Stimulated activated CD8-positive, alpha-beta memory T cell treated with anti-CD3 and anti-CD28 coated beads, Interleukin-12 subunit alpha, Interleukin-12 subunit beta, amount 100 ng/mL, for 4 hours (primary cell): ENCODE results near the gene UTP18.
"Not testable (repeated sequence)": the region's sequence is repeated elsewhere in the genome, so short reads cannot be mapped to it uniquely, and the experiment has no call there.

Experiments used
- DNase-seq: peaks from one replicate; pipeline ENCODE4 v3.0.0-alpha.2; 2020; ENCODE audit warnings: low read depth

Gene UTP18

DNA sequence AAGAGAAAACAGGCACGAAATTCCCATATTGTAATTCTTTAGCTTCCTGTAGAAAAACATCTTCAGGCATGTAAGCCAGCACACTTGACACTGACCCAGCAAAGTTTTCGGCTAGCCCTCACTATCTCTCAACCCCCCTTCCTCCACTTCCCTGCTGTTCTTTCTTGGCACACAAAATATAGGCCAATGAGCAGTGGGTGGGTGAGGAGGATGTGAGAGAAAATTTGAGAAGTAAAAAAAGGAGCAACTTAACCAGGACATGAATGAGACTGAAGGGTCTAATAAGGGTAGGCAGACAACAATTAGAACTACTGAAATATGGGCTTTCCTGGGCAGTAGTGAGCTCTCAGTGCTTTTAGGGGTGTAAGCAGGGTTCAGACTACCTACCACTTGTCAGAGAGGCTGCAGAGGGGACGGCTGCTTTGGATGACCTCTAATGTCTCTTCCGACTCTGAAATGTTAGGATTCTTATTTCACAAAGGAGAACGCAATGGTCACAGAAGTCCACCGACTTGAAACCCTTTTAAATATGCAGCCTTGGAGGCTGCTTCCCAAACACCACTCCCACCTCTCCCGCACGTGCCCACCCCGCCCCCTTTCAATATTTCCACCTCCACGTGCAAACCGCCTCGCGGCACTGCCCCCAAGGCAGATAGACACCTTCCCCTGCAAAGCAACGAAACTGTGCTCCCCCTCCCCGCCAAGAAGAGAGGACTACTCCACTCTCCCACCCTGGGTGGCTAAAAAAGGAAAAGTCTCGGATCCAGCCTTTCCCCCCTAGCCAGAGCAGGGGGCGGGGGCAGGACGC lies 1.4 kb upstream of the UTP18 start:
- DNase-seq: no peak

DNA sequence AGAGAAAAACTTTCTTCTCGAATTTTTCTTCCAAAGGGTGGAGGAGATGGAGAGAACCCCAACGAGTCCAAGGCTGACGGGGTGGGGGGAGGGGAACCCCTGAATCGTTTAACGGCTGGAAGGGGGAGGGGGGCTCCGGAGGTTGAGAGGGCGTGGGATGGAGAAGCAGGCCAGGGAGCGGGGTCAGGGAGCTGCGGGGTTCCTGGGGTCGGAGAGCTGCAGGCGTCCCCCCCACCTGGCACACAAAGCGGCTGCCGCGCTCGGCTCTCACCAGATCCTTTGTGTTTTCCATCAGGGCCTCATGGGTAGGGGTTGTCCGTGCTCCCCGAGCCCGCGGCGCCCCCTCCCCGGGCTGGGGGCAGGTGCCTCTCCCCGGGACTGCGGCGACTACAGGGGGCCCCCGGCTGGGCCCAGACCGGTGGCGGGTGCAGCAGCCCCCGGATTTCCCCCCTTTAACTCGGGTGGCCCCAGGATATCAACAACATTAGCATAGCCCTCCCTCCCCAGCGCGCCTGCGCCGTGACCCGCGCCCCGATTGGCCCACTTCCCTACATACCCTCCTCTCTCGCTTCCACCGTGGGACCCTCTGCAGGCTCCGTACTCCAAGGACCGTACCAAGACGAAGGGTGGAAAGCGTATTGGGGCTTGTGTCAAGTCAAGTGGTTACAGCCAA lies 646 bp upstream of the UTP18 start, which contains the start of gene MBTD1:
TSS of gene MBTD1 (minus strand) at position 486 of the 673 bp plus-strand sequence. CDS start 34,888 bp downstream, outside the sequence.
- peak; percentile 86 for DNase-seq

DNA sequence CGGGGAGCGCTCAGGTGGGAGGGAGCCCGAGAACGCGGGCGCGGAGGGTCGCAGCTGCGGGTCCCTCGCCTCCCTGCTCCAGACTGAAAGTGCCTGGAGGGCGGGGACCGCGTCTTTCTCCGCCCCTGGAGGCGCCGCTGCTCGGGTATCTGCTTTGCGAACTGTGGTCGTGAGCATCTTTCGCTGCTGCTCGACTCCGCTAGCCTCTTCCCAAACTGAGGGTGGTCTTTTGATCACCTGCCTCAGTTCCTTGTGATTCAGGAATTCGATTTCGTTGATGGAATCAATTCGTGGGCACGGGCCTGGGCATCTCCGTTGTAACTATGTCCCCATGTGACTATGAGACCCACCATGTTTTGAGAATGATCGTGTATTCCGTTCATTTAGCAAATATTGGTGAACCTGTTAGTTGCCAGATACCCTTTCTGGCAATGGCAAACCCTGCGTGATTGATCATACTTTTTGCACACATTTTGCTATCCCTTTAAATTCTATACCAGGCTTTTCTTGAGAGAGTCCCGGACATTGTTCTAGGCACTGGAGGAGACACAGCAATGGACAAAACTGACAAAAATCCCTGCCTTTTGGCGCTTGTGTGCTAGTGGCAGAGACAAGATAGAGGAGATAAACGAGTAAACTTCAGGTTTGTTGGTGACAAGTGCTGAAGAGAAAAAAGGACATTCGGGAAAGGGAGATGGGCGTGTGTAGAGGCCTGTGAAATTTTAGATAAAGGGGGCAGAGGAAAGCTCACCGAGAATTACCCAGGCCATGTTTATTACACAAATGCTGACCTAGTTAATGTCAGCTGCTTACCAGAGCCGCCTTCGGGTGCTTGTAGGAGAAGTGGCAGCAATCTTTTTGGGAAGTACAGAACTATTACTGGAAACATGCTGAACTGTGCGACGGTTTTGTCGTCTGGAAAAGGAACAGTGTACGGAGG lies 948 bp downstream of the UTP18 start:
- DNase-seq: no peak

DNA sequence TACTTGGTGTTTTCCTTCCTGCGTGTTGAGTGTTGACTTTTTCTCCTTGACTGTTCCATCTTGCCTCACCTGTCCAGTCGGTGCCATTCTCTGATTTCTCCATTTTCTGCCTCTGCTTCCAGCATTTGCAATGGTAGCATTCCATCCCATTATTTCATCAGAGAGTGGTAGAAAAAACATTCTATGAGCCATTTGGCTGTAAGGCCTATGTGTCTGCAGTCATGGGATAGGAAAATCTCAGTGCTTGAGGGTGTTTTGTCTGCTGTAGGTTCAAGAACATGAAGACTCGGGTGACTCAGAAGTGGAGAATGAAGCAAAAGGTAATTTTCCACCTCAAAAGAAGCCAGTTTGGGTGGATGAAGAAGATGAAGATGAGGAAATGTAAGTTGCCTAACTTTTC lies 2.7 kb downstream of the UTP18 start:
- no peak for DNase-seq

DNA sequence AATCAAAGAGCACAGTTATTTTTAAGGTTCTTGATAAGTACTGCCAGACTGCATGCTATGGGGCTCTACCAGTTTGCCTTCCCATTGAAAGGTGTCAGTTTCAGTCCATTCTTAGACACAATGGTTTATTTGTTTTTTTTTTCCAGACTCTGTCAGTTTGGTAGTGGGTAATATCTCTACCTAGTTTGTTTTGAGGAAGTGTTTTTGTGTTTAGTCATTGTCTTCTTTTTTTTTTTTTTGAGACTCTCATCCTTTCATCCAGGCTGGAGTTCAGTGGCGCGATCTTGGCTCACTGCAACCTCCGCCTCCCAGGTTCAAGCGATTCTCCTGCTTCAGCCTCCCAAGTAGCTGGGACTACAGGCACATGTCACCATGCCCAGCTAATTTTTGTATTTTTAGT lies 4.1 kb downstream of the UTP18 start:
- not testable (repeated sequence) for DNase-seq

DNA sequence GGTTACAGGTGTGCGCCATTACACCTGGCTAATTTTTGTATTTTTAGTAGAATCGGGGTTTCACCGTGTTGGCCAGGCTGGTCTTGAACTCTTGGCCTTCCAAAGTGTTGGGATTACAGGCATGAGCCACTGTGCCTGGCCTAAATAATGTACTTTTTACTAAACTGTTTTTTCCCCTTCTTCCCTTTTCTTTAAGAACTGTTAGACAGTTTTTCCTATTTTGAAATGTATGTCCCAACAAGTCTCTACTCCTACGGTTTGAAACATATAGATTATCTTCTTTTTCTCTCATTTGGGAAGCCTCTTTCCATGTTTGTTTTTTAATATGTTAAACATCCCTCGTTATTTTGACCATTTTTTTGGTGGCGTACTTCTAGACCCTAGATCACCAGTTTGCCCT lies 9.6 kb downstream of the UTP18 start:
- no peak for DNase-seq

DNA sequence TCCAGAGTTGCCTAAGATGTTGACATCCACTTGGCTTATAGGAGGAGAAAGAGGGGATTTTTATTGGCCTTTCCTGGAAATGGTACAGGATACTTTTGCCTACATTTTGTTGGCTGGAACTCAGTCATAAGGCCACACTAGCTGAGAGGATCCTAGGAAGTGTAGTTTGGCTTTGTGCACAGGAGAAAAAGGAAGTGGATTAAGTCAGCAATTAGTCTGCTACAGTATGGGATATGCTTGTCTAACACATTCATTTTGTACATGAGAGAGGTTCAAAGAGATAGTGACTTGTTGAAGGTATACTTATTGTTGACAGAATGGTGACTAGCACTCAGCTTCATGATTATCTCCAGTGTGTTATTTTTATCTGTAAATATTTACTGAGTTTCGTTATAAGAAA lies 10.3 kb downstream of the UTP18 start:
- no peak for DNase-seq

DNA sequence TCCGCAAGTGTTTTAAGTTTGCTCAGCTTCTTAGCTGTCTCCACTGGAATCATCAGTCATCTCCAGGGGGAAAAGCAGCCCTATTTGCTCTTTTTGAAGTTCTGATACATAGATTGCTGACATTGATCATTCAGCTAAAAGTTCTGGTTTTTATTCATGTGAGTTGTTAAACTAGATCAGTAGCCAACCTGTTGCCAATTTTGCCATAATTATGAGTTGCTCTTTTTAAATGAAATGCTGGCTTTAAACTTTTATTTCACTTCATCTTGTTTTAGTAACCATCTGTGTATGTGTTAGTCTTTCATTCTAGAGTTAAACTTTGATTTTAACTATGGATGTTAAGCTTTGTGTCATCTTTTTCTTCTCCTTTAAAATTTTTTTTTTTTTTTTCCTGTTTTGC lies 12.5 kb downstream of the UTP18 start:
- no peak for DNase-seq

DNA sequence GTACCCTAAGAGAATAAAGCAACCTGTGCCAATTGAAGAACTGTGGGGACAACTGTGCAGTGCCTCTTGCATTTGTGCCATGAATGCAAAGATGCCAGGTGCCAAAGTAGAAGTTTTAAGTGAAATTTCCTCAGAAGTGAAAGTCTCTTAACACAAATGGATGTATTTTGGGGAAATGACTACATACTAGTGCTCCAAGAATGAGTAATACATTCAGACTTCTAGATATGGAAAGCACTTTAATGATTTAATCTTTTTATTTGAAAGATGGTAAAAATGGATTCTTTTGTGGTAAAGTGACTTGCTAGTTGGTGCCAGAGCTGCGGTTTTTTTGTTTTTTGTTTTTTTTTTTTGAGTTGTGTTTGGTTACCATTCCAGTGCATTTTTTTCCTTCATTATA lies 15.0 kb downstream of the UTP18 start:
- no peak for DNase-seq

DNA sequence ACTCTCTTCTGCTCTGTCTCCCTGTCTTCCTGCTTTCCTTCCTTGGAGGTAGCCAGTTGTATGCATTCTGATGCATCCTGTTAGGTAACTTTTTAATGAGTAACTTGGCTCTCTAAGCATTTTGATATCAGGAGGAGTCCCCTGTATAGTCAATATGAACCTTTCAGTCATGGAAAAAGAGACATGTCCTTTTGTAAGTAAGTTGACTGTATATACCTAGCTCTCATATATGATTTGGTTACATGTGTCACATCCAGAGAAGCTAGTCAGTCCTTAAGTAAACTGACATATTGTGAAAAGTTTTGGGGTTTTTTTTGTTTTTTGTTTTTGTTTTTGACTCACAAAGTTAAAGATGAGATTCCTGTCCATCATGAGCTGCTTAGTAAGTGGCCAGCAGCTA lies 18.8 kb downstream of the UTP18 start:
- DNase-seq: no peak

DNA sequence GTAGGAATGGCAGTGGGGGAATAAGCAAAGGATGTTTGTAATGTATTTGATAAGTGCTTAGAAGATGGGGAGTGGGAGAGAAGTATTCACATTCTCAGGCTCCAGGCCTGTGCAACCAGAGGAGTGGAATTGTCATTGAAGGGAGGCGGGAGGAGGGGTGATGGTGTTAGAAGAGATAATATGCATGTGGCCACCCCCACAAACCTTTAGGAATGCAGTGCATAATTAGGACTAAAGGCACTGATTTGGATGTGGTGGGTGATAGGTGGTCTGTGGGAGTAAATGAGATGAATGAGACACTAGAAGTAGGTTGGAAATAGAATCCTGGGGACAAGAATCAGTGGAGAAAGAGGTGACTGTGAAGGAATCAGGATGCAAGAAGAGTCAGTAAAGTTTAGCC lies 27.1 kb downstream of the UTP18 start:
- DNase-seq: no peak

DNA sequence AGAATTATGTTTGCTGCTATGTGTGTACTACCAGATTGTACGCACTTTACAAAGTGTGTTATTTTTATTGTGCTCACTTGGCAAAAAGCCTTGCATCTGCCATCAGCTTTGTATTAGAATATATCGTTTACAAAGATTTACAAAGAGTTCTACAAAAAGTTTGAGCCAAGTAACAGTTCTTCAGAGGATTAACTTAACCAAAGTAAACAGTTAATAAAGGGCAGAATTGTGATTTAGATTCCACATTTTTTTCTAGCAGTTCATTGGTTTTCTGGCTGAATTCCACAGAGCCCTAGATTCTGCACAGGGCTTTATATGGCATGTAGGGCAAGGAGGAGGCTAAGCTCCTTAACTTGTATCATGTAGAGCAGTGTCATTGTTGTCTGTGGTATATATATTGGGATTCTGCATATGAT lies 29.4 kb downstream of the UTP18 start:
- no peak for DNase-seq

DNA sequence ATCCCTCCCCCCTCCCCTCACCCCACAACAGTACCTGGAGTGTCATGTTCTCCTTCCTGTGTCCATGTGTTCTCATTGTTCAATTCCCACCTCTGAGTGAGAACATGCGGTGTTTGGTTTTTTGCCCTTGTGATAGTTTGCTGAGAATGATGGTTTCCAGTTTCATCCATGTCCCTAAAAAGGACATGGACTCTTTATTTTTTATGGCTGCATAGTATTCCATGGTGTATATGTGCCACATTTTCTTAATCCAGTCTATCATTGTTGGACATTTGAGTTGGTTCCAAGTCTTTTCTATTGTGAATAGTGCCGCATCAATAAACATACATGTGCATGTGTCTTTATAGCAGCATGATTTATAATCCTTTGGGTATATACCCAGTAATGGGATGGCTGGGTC lies 34.0 kb downstream of the UTP18 start:
- not testable (repeated sequence) for DNase-seq

DNA sequence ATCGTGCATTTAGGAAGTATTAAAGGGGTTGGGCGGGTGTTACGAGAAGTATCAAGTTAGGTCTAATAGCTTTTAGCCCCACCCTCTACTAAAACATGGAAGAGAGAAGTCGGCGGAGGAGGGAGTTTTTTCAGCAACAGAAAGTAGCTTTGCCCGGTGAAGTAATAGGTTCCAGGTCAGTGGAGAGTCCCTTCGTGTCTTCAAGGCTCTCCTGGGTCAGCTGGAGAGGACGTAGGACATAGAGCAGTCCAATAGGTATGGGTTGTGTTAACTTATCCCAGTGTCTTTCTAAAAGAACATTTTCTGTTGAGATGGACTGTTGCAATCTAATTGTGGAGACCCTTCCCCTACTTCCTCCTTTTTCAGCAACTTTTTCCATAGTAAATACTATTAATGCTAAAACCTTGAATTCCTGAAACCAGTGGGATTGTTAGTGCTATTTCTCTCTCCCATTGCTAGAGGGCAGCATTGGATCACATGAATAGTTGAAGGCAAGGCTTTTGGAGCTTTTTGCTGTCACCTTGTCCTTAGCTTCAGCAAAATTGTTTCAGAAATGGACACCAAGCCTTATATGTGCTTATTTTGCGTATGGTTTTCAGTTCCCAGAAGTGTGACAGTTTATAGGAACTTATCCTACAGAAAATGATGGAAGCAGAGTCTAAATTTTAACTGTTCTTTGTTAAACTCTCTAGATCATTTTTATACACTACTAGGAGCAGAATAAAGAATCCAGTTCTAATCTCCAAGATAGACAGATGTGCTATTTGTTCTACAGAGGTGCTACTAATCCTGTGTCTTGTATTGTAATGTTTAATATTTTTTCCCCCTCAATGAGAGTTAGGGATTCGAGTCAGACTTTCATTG lies 38.4 kb downstream of the UTP18 start:
- no peak for DNase-seq

DNA sequence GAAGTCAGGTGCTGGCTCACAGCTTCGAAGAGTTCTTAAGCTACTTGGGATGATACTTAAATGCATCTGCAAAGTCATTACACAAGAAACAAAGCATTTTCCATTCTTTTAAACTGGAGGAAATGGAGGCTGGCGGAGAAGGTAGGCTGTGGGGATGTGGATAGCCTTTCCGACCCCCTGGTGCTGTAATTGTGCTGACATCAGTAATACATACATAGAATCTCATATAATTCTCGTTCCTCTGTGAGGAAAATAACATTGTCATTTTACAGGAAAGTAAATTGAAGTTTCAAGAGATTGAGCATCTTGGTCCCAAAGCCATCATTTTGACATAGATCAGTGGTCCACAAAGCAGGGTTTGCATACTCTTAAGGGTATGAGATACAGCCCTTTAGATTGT lies 39.5 kb downstream of the UTP18 start:
- no peak for DNase-seq

DNA sequence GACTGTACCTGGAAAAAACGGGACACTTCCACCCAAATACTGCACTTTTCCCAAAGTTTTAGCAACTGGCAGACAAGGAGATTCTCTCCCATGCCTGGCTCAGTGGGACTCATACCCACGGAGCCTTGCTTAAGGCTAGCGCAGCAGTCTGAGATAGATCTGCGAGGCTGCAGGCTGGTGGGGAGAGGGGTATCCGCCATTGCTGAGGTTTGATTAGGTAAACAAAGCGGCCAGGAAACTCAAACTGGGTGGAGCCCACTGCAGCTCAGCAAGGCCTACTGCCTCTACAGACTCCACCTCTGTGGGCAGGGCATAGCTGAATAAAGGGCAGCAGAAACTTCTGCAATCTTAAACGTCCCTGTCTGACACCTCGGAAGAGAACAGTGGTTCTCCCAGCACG lies 44.8 kb downstream of the UTP18 start:
- no peak for DNase-seq

DNA sequence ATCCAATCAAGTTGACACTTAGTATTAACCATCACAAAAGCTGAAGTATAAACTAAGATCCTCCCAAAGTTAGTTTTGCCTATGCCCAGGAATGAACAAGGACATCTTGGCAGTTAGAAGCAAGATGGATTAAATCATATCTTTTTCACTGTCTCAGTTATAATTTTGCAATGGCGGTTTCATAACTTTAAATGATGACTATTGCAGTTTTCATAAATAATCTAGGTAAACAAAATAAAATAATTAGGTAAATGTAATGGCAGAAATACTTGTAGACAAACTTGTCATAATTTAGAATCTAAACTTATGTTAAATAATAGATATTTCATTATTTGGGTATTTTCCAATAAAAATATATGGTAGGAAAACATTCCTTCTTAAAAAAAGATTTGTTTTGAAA lies 51.7 kb downstream of the UTP18 start:
- DNase-seq: not testable (repeated sequence)

DNA sequence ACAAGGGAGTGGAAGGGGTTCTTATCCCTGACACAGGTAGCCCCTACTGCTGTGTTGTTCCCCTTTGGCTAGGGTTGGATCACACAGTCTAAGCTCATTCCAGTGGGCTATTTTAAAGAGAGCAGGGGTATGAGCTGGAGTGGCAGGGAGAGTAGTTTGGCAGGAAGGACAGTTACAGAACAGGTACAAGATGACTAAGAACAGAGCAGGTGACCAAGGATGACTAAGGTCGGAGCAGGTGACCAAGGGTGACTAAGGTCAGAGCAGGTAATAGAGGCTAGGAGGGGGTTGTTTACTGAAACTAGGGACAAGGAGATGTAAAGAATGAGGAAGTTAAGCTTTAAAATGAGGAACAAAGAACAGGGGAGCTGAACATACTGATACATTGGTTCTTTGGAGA lies 58.8 kb downstream of the UTP18 start:
- DNase-seq: no peak

DNA sequence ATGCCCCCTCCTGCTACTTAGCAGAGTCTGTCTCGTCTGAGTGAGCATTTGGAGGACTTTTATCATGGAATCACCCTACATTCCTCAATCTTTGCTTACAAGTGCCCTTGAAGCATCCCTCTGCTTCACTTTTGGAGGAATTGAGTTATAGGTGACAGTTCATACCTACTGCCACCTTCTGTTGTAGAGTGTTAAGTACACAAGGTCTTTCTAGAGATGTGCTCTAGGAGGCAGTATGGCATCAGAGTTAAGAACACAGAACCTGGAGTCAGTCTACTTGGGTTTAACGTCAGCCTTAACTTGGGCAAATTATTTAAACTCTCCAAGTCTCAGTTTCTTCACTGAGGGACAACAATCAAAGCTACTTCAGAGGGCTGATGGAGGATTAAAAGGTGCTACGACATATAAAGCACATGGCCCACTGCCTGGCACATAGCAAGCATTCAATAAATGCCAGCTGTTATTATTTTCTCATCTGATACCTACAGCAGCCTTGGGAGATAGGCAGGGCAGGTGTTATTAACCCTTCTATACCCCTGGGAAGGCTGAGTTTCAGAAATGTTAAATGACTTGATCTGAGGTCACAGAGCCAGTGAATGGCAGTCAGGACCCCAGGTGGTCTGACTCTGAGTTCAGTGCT lies 62.2 kb downstream of the UTP18 start:
- DNase-seq: no peak

DNA sequence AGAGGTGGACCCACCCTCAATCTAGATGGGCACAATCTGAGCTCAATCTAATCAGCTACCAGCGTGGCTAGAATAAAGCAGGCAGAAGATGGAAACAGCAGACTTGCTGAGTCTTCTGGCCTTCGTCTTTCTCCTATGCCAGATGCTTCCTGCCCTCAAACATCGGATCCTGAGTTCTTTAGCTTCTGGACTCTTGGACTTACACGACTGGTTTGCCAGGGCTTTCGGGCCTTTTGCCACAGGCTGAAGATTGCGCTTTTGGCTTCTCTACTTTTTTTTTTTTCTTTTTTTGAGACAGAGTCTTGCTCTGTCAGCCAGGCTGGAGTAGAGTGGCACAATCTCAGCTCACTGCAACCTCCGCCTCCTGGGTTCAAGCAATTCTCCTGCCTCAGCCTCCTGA lies 65.1 kb downstream of the UTP18 start:
- no peak for DNase-seq
